Neural progenitor cell (in vitro differentiated cells): ENCODE measurements around the gene SPTSSB. TPM values are rescaled to one million over a fixed set of nuclear protein-coding genes. Genes with fewer than 3 reads are reported as not detected.

Source experiments
- DNase-seq: peaks from one replicate; pipeline ENCODE4 v3.0.0-alpha.2; 2016; ENCODE audit warnings: low spot score
- H2AFZ ChIP-seq: fragments of 200-600 bp; sonication (generic); replicated peaks from 2 replicates; pipeline ENCODE4 v1.6.1; 2016; ENCODE audit warnings: antibody characterized with exemption
- H3F3A ChIP-seq: fragments of 200-600 bp; sonication (generic); 2 replicates; pipeline ENCODE4 v1.6.1; 2016; ENCODE audit warnings: antibody characterized with exemption, low read depth
- H3K27ac ChIP-seq: fragments of 200-600 bp; sonication (generic); 2 replicates; pipeline ENCODE4 v1.5.1; 2016; ENCODE audit warnings: mild to moderate bottlenecking
- H3K27me3 ChIP-seq: fragments of 200-600 bp; sonication (generic); 2 replicates; pipeline ENCODE4 v1.6.1; 2016; ENCODE audit warnings: mild to moderate bottlenecking, moderate library complexity
- H3K36me3 ChIP-seq: fragments of 200-600 bp; sonication (generic); 2 replicates; pipeline ENCODE4 v1.5.1; 2016
- H3K4me1 ChIP-seq: fragments of 200-600 bp; sonication (generic); 2 replicates; pipeline ENCODE4 v1.6.1; 2016; ENCODE audit warnings: mixed run types
- H3K4me2 ChIP-seq: fragments of 200-600 bp; sonication (generic); 2 replicates; pipeline ENCODE4 v1.6.1; 2016
- H3K4me3 ChIP-seq: fragments of 200-600 bp; sonication (generic); 2 replicates; pipeline ENCODE4 v1.5.1; 2016
- H3K79me2 ChIP-seq: fragments of 200-600 bp; sonication (generic); 2 replicates; pipeline ENCODE4 v1.6.1; 2016; ENCODE audit warnings: low read depth
- H3K9ac ChIP-seq: fragments of 200-600 bp; sonication (generic); 2 replicates; pipeline ENCODE4 v1.6.1; 2016
- H3K9me3 ChIP-seq: fragments of 200-600 bp; sonication (generic); 2 replicates; pipeline ENCODE4 v1.5.1; 2016; ENCODE audit warnings: low read depth
- H4K20me1 ChIP-seq: fragments of 200-600 bp; sonication (generic); 2 replicates; pipeline ENCODE4 v1.6.1; 2016; ENCODE audit warnings: low read depth
- H3K27ac Mint-ChIP-seq: 3 replicates; pipeline ENCODE4 v1.8.0; 2021; ENCODE audit warnings: mixed read lengths
- H3K27me3 Mint-ChIP-seq: 2 replicates; pipeline ENCODE4 v1.8.0; 2022; ENCODE audit warnings: low read depth, mild to moderate bottlenecking, inconsistent platforms, moderate library complexity, mixed read lengths; ENCODE audit not compliant: insufficient read depth
- H3K36me3 Mint-ChIP-seq: 3 replicates; pipeline ENCODE4 v1.8.0; 2021; ENCODE audit warnings: mixed read lengths
- H3K4me1 Mint-ChIP-seq: 3 replicates; pipeline ENCODE4 v1.8.0; 2021; ENCODE audit warnings: mixed read lengths
- H3K4me3 Mint-ChIP-seq: 3 replicates; pipeline ENCODE4 v1.8.0; 2021; ENCODE audit warnings: mild to moderate bottlenecking, moderate library complexity, mixed read lengths
- H3K9me3 Mint-ChIP-seq: 3 replicates; pipeline ENCODE4 v1.8.0; 2020; ENCODE audit warnings: mixed read lengths
- EZH2 ChIP-seq: fragments of 200-600 bp; sonication (generic); IDR thresholded peaks from 2 replicates; pipeline ENCODE4 v1.6.1; 2017; ENCODE audit warnings: antibody characterized with exemption, mild to moderate bottlenecking, moderate library complexity
- EZH2phosphoT487 ChIP-seq: fragments of 200-600 bp; sonication (generic); IDR thresholded peaks from 2 replicates; pipeline ENCODE4 v1.6.1; 2017; ENCODE audit warnings: antibody characterized with exemption
- total RNA-seq: library from RNA; depleted of rRNA; stranded (reverse); fragments of >200 nt; gene quantifications from 2 replicates; pipeline ENCODE4 v1.2.3, GENCODE V29; 2015; ENCODE audit warnings: low replicate concordance
- TF ChIP-seq, protein P1 (sequence below): fragments of 200-600 bp; sonication (generic); IDR thresholded peaks from 2 replicates; pipeline ENCODE4 v1.5.1; 2017; ENCODE audit warnings: antibody characterized with exemption, mild to moderate bottlenecking

Gene SPTSSB
- total RNA-seq, 1 donor from 2014 or later = 1.2 TPM

- no peaks in the 10 kb centered on the region for H3K4me1 Mint-ChIP-seq
- Histone ChIP-seq H3F3A (no peaks in the 10 kb centered on the region), H3K4me3 (no peak overlapping the region), H2AFZ (no peak overlapping the region), H3K9me3 (no peaks in the 10 kb centered on the region), H3K4me1 (no peaks in the 10 kb centered on the region), H3K4me2 (no peak overlapping the region), H3K9ac (no peak overlapping the region), H3K27me3 (no peaks in the 10 kb centered on the region), H4K20me1 (no peaks in the 10 kb centered on the region), H3K27ac (no peak overlapping the region), H3K36me3 (no peaks in the 10 kb centered on the region), H3K79me2 (no peaks in the 10 kb centered on the region)
- H3K4me3 Mint-ChIP-seq = no peak overlapping the region
- H3K27ac Mint-ChIP-seq = no peak overlapping the region
- no peaks in the 10 kb centered on the region for H3K36me3 Mint-ChIP-seq
- H3K27me3 Mint-ChIP-seq = peaks cover 1% of the 10 kb centered on the region
- H3K9me3 Mint-ChIP-seq = no peaks in the 10 kb centered on the region
- no peak for DNase-seq
- TF ChIP-seq, protein P1, sequence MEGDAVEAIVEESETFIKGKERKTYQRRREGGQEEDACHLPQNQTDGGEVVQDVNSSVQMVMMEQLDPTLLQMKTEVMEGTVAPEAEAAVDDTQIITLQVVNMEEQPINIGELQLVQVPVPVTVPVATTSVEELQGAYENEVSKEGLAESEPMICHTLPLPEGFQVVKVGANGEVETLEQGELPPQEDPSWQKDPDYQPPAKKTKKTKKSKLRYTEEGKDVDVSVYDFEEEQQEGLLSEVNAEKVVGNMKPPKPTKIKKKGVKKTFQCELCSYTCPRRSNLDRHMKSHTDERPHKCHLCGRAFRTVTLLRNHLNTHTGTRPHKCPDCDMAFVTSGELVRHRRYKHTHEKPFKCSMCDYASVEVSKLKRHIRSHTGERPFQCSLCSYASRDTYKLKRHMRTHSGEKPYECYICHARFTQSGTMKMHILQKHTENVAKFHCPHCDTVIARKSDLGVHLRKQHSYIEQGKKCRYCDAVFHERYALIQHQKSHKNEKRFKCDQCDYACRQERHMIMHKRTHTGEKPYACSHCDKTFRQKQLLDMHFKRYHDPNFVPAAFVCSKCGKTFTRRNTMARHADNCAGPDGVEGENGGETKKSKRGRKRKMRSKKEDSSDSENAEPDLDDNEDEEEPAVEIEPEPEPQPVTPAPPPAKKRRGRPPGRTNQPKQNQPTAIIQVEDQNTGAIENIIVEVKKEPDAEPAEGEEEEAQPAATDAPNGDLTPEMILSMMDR = no peak
- TF ChIP-seq EZH2phosphoT487 = no peak
- TF ChIP-seq EZH2 = no peak
Measured at GRCh38 chr3:161337311-161337710, 34.0 kb downstream of the SPTSSB start.

- Histone ChIP-seq H3K4me2 (no peak overlapping the region), H3K9me3 (no peaks in the 10 kb centered on the region), H3K36me3 (no peaks in the 10 kb centered on the region), H3K9ac (no peak overlapping the region), H3K27ac (no peak overlapping the region), H3F3A (no peaks in the 10 kb centered on the region), H3K4me3 (no peak overlapping the region), H3K79me2 (no peaks in the 10 kb centered on the region), H3K27me3 (no peaks in the 10 kb centered on the region), H3K4me1 (no peaks in the 10 kb centered on the region), H2AFZ (no peak overlapping the region), H4K20me1 (no peaks in the 10 kb centered on the region)
- no peak for DNase-seq
- Mint-ChIP-seq H3K36me3 (no peaks in the 10 kb centered on the region), H3K27me3 (no peaks in the 10 kb centered on the region), H3K27ac (no peak overlapping the region), H3K9me3 (no peaks in the 10 kb centered on the region), H3K4me3 (no peak overlapping the region), H3K4me1 (no peaks in the 10 kb centered on the region)
- TF ChIP-seq, protein P1 = no peak
- no peak for TF ChIP-seq EZH2phosphoT487
- no peak for TF ChIP-seq EZH2
Measured at GRCh38 chr3:161336661-161337060, 34.7 kb downstream of the SPTSSB start.

- Histone ChIP-seq H3K4me1 (no peaks in the 10 kb centered on the region), H4K20me1 (no peaks in the 10 kb centered on the region), H3K4me3 (no peak overlapping the region), H3K36me3 (no peaks in the 10 kb centered on the region), H3K4me2 (no peak overlapping the region), H3F3A (no peaks in the 10 kb centered on the region), H3K9ac (no peak overlapping the region), H2AFZ (no peak overlapping the region), H3K27me3 (no peaks in the 10 kb centered on the region), H3K27ac (no peak overlapping the region), H3K79me2 (no peaks in the 10 kb centered on the region), H3K9me3 (no peaks in the 10 kb centered on the region)
- H3K27ac Mint-ChIP-seq = no peak overlapping the region
- no peaks in the 10 kb centered on the region for H3K36me3 Mint-ChIP-seq
- TF ChIP-seq, protein P1 = no peak
- no peak for TF ChIP-seq EZH2
- no peak for TF ChIP-seq EZH2phosphoT487
- no peak overlapping the region for H3K4me3 Mint-ChIP-seq
- H3K9me3 Mint-ChIP-seq = no peaks in the 10 kb centered on the region
- H3K4me1 Mint-ChIP-seq = no peaks in the 10 kb centered on the region
- DNase-seq = no peak
- H3K27me3 Mint-ChIP-seq = no peaks in the 10 kb centered on the region
Measured at GRCh38 chr3:161333696-161334095, 37.6 kb downstream of the SPTSSB start.
